Hepatocyte (in vitro differentiated cells): ENCODE measurements around the gene MACROH2A1.

Experiments used
- EZH2 ChIP-seq: fragments of 200-600 bp; sonication (generic); IDR thresholded peaks from 2 replicates; pipeline ENCODE4 v1.6.1; 2016; ENCODE audit warnings: antibody characterized with exemption, mild to moderate bottlenecking, borderline replicate concordance
- TF ChIP-seq, protein P1 (sequence below): fragments of 200-600 bp; sonication (generic); IDR thresholded peaks from 2 replicates; pipeline ENCODE4 v1.5.1; 2016; ENCODE audit warnings: antibody characterized with exemption, mild to moderate bottlenecking; ENCODE audit not compliant: poor library complexity

DNA sequence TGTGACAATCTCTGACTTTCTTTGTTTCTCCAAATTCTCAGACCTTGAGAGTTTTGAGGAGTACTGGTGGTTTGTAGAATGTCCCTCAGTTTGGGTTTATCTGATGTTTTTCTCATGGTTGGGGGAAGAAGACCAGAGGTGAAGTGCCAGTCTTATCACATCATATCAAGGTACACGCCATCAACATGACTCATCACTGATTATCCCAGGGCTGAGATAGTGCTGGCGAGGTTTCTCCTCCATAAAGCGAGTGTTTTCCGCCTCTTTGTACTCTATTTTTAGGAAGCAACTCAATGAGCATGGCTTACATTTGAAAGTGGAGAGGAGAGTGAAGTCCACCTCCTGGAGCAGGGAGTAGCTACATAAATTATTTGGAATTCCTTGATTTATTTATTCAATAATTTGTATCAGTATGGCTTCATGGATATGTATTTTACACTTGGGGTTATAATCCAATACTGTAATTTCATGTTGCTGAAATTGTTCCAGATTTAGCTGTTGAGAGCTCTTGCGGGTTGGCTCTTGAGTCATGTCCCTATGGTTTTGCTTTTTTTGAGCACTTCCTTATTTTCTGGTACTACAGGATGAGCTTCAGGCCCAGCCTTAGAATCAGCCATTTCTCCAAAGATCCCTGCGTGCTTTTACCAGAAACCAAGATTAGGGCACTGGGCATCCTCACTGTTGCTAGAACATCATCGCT is 24.3 kb upstream of the MACROH2A1 start:
- TF ChIP-seq, protein P1, sequence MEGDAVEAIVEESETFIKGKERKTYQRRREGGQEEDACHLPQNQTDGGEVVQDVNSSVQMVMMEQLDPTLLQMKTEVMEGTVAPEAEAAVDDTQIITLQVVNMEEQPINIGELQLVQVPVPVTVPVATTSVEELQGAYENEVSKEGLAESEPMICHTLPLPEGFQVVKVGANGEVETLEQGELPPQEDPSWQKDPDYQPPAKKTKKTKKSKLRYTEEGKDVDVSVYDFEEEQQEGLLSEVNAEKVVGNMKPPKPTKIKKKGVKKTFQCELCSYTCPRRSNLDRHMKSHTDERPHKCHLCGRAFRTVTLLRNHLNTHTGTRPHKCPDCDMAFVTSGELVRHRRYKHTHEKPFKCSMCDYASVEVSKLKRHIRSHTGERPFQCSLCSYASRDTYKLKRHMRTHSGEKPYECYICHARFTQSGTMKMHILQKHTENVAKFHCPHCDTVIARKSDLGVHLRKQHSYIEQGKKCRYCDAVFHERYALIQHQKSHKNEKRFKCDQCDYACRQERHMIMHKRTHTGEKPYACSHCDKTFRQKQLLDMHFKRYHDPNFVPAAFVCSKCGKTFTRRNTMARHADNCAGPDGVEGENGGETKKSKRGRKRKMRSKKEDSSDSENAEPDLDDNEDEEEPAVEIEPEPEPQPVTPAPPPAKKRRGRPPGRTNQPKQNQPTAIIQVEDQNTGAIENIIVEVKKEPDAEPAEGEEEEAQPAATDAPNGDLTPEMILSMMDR: no peak
- TF ChIP-seq EZH2: no peak
